Gastroesophageal sphincter (tissue), 4 donors: ENCODE data around the gene AKTIP. TPM values are rescaled to one million over a fixed set of nuclear protein-coding genes. Genes with fewer than 3 reads are reported as not detected.
"Not testable (repeated sequence)": the region's sequence is repeated elsewhere in the genome, so short reads cannot be mapped to it uniquely, and the experiment has no call there.

ENCODE experiments used
- ATAC-seq: fragments of 150-250 bp; one replicate; pipeline ENCODE4 v1.9.1; 2016; ENCODE audit warnings: mild to moderate bottlenecking, moderate library complexity
- H3K27ac ChIP-seq, 4 donors: fragments of 200-600 bp; sonication (generic) in 3 of 4; 1 replicate in 3 of 4; 2 replicates in 1 of 4; pipeline ENCODE4 v1.5.1; 2016 to 2019
- H3K27me3 ChIP-seq: fragments of 200-600 bp; sonication (generic); one replicate; pipeline ENCODE4 v1.5.1; 2019
- H3K36me3 ChIP-seq, 2 donors: fragments of 200-600 bp; sonication (generic); one replicate each; pipeline ENCODE4 v1.5.1; 2019; ENCODE audit warnings: control low read depth in 1 of 2
- H3K4me1 ChIP-seq, 3 donors: fragments of 200-600 bp; sonication (generic); 1 replicate in 2 of 3; 2 replicates in 1 of 3; pipeline ENCODE4 v1.5.1; 2016 to 2019; ENCODE audit warnings: control low read depth in 2 of 3
- H3K4me3 ChIP-seq, 2 donors: fragments of 200-600 bp; sonication (generic); one replicate each; pipeline ENCODE4 v1.5.1; 2019; ENCODE audit warnings: mild to moderate bottlenecking in 1 of 2, moderate library complexity in 1 of 2
- H3K9me3 ChIP-seq, 3 donors: fragments of 200-600 bp; sonication (generic); one replicate each; pipeline ENCODE4 v1.5.1; 2017 to 2019; ENCODE audit warnings: control low read depth in 2 of 3
- EP300 ChIP-seq: sonication (generic); formaldehyde crosslinking; IDR thresholded peaks from one replicate; pipeline ENCODE4 v1.6.1; 2017; ENCODE audit warnings: antibody characterized with exemption, mild to moderate bottlenecking
- POLR2A ChIP-seq, 2 donors: fragments of 450-650 bp; IDR thresholded peaks; one replicate each; pipeline ENCODE4 v1.6.1; 2017; ENCODE audit warnings: antibody characterized with exemption in 2 of 2, mild to moderate bottlenecking in 2 of 2, moderate library complexity in 1 of 2
- POLR2AphosphoS5 ChIP-seq: sonication (generic); formaldehyde crosslinking; IDR thresholded peaks from one replicate; pipeline ENCODE4 v1.6.1; 2017; ENCODE audit warnings: antibody characterized with exemption
- WGBS, 2 donors: methylation state at CpG; one replicate each; pipeline ENCODE4 v1.1.5; 2018; ENCODE audit warnings: low coverage in 1 of 2; 5-methylcytosine and 5-hydroxymethylcytosine counted together
- total RNA-seq, 4 donors: library from RNA; depleted of rRNA; stranded (reverse); fragments of >200 nt; gene quantifications; one replicate each; pipeline ENCODE4 v1.1.0, GENCODE V29; 2016
- TF ChIP-seq, protein P1 (sequence below), 4 experiments: fragments of 200-600 bp in 2 of 4; fragments of 450-650 bp in 2 of 4; sonication (generic) in 1 of 4; IDR thresholded peaks; one replicate each; pipeline ENCODE4 v1.5.1; 2017 to 2019; ENCODE audit warnings: antibody characterized with exemption in 4 of 4, mild to moderate bottlenecking in 2 of 4, moderate library complexity in 2 of 4

The AKTIP gene
- total RNA-seq, 4 donors from 2014 or later: 53.2 to 63.6 (median 59.5) TPM

DNA sequence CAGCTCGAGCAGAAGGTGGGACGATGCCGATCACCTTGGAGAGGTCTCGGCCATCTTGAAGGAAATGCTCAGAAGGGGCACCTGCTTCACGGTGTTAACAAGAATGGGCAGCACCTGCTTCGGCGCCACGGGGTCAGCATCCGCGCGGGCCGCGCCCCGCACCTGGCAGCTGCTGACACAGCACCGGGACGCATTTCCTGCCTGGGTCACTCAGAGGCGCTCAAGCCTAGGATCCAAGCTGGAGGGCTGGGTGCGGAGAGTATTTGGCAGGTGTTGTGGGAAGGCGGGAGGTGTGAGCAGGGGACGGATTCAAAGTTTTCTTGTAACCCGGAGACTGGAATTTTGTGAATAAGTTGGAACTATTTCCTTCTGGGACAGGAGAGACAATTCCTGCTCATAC lies 39.3 kb upstream of the AKTIP start:
- Histone ChIP-seq H3K9me3 (no peaks in the 10 kb centered on the region), H3K27me3 (peaks cover 30% of the 10 kb centered on the region), H3K4me1 (no peaks in the 10 kb centered on the region), H3K4me3 (no peak overlapping the region), H3K36me3 (no peaks in the 10 kb centered on the region), H3K27ac (no peak overlapping the region)
- 48 to 65% methylated on average over 4 to 16 of the region's 21 CpGs for WGBS, 2 donors
- TF ChIP-seq, protein P1, sequence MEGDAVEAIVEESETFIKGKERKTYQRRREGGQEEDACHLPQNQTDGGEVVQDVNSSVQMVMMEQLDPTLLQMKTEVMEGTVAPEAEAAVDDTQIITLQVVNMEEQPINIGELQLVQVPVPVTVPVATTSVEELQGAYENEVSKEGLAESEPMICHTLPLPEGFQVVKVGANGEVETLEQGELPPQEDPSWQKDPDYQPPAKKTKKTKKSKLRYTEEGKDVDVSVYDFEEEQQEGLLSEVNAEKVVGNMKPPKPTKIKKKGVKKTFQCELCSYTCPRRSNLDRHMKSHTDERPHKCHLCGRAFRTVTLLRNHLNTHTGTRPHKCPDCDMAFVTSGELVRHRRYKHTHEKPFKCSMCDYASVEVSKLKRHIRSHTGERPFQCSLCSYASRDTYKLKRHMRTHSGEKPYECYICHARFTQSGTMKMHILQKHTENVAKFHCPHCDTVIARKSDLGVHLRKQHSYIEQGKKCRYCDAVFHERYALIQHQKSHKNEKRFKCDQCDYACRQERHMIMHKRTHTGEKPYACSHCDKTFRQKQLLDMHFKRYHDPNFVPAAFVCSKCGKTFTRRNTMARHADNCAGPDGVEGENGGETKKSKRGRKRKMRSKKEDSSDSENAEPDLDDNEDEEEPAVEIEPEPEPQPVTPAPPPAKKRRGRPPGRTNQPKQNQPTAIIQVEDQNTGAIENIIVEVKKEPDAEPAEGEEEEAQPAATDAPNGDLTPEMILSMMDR (IDR thresholded peaks at IDR 0.05): no peak
- no peak for TF ChIP-seq POLR2A (IDR thresholded peaks at IDR 0.05)
- no peak for TF ChIP-seq POLR2AphosphoS5
- no peak for TF ChIP-seq EP300
- no peak for ATAC-seq

DNA sequence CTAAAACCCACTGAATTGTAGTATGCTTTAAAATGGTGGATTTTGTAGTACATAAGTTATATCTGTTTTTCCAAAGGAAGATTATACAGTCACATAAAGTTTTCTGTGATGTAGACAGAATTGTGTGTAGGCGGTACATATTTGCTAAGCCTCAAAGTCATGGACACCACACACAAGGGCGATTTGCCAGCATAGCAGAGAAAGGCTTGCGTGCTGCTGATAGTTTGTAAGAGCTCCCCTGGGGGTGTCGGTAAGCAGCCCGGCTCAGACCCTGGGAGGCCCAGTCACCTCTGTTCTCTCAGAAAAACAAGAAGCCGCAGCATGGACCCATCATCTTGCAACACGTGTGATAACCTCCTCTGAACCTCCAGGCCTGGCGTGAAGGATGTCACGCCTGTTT lies 38.3 kb upstream of the AKTIP start:
- Histone ChIP-seq H3K27me3 (peaks cover 25% of the 10 kb centered on the region), H3K9me3 (no peaks in the 10 kb centered on the region), H3K4me3 (no peak overlapping the region), H3K36me3 (no peaks in the 10 kb centered on the region), H3K4me1 (no peaks in the 10 kb centered on the region), H3K27ac (no peak overlapping the region)
- 89 to 92% methylated on average over 3 to 5 of the region's 9 CpGs for WGBS, 2 donors
- ATAC-seq: no peak
- TF ChIP-seq EP300 (no peak), POLR2A (IDR thresholded peaks at IDR 0.05) (no peak), POLR2AphosphoS5 (no peak)
- TF ChIP-seq, protein P1 (IDR thresholded peaks at IDR 0.05): no peak

DNA sequence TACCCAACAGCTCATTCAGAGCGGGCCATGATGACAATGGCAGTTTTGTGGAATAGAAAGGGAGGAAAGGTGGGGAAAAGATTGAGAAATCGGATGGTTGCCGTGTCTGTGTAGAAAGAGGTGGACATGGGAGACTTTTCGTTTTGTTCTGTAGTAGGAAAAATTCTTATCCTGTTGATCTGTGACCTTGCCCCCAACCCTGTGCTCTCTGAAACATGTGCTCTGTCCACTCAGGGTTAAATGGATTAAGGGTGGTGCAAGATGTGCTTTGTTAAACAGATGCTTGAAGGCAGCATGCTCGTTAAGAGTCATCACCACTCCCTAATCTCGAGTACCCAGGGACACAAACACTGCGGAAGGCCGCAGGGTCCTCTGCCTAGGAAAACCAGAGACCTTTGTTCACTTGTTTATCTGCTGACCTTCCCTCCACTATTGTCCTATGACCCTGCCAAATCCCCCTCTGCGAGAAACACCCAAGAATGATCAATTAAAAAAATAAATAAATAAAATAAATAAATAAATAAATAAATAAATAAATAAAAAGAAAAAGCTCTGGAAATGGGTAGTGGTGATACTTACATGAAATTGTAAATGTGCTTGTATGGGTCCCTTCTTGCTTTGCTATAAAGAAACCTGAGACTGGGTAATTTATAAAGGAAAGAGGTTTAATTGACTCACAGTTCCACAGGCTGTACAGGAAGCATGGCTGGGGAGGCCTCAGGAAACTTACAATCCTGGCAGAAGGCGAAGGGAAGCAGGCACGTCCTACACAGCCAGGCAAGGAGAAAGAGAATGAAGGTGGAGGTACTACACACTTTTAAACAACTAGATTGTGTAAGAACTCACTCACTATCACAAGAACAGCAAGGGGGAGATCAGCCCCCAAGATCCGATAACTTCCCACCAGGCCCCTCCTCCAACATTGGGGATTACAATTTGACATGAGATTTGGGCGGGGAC lies 37.0 kb upstream of the AKTIP start:
- not testable (repeated sequence) for H3K9me3 ChIP-seq, H3K4me1 ChIP-seq, H3K4me3 ChIP-seq, ATAC-seq, H3K27ac ChIP-seq, H3K36me3 ChIP-seq
- H3K27me3 ChIP-seq: peaks cover 21% of the 10 kb centered on the region
- WGBS, 2 donors: 75 to 83% methylated on average over 6 to 9 of the region's 13 CpGs

DNA sequence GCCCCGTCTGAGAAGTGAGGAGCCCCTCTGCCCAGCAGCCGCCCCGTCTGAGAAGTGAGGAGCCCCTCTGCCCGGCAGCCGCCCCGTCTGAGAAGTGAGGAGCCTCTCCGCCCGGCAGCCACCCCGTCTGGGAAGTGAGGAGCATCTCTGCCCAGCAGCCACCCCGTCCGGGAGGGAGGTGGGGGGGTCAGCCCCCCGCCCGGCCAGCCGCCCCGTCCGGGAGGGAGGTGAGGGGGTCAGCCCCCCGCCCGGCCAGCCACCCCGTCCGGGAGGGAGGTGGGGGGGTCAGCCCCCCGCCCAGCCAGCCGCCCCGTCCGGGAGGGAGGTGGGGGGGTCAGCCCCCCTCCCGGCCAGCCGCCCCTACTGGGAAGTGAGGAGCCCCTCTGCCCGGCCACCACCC lies 36.3 kb upstream of the AKTIP start:
- H3K27me3 ChIP-seq: peaks cover 21% of the 10 kb centered on the region
- not testable (repeated sequence) for ATAC-seq, H3K4me1 ChIP-seq, H3K27ac ChIP-seq, H3K4me3 ChIP-seq, H3K9me3 ChIP-seq, H3K36me3 ChIP-seq
- no CpG with 5 or more reads among the region's 27 CpGs for WGBS, 2 donors

DNA sequence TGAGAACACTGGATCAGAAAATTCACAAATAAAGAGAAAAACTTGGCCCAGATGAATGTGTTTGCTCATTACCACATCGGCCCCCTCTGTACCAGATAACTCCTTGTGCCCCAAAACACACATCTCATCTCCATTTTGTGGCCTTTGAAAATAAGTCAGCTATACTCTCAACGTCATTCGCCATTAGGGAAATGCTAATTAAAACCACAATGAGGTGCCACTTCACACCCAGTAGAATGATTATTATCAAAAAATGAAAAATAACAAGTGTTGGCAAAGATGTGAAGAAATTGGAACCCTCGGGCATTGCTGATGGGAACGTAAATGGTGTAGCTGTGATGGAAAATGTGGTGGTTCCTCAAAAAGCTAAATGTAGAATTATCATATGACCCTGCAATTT lies 34.6 kb upstream of the AKTIP start:
- WGBS, 2 donors: 80 to 93% methylated on average over 2 to 5 of the region's 5 CpGs

More for the DNA sequence above, 34.6 kb upstream of the AKTIP start:
- no peaks in the 10 kb centered on the region for H3K36me3 ChIP-seq
- no peak overlapping the region for H3K27ac ChIP-seq
- TF ChIP-seq, protein P1 (IDR thresholded peaks at IDR 0.05): no peak
- TF ChIP-seq EP300 (no peak), POLR2A (IDR thresholded peaks at IDR 0.05) (no peak), POLR2AphosphoS5 (no peak)
- no peaks in the 10 kb centered on the region for H3K4me1 ChIP-seq
- H3K4me3 ChIP-seq: no peak overlapping the region
- ATAC-seq: no peak
- no peaks in the 10 kb centered on the region for H3K9me3 ChIP-seq
- peaks cover 17% of the 10 kb centered on the region for H3K27me3 ChIP-seq
